Measurements from ENCODE around the gene NELFA.
"Not testable (repeated sequence)": the region's sequence is repeated elsewhere in the genome, so short reads cannot be mapped to it uniquely, and the experiment has no call there.

The NELFA gene

DNA sequence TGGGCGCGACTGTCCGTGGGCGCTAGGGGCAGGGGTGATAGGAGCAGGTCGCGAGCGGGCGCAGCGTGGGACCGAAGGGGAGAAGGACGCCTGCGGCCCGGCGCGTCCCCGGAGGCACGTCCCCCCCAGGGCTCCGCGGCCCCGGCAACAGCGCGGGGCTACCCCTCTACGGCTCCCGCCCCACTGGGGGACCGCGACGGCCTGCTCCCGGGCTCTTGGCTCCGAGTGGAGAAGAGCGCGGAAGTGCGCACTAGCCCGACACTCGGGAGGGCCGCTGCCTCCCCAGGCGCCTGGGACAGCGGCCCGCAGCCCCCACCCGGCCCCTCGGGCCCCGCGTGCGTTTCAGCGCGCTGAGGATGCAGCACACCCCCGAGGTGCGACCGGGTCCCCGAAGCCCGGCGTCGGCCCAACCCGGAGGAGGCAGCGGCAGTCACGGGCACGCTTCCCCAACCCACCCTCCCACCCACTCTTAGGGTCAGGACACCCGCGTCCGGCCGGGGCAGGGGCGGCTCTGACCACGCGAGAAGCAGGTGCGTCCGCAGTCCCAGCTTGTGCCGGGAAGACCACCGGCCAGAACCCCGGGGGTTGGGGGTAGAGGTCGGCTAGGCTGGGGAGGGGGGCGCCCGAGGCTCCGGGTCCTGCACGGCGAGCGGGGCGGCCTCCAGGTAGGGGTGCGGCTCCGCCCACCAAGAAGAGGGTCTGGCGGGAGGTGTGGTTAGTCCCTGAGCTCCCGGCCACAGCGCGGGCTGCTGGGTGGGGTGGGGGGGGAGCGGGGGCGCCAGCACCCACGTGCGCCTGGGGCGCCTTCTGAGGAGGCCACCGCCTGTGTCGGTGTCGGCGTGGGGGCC, 31.8 kb upstream of the NELFA start:
- peak; percentile 7 for DNase-seq (ENCODE audit: low spot score)

DNA sequence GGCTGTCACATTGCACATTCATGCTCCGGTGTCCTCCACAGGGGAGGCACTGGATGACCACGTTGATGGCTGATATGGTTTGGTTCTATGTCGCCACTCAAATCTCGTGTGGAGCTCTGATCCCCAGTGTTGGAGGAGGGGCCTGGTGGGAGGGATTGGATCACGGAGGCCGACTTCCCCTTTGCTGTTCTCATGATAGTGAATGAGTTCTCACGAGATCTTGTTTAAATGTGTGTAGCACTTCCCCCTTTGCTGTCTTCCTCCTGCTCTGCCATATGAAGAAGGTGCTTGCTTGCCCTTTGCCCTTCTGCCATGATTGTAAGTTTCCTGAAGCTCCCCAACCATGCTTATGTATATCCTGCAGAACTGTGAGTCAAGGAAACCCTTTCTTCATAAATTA, 28.1 kb upstream of the NELFA start:
- no peak for DNase-seq (ENCODE audit: low spot score)

DNA sequence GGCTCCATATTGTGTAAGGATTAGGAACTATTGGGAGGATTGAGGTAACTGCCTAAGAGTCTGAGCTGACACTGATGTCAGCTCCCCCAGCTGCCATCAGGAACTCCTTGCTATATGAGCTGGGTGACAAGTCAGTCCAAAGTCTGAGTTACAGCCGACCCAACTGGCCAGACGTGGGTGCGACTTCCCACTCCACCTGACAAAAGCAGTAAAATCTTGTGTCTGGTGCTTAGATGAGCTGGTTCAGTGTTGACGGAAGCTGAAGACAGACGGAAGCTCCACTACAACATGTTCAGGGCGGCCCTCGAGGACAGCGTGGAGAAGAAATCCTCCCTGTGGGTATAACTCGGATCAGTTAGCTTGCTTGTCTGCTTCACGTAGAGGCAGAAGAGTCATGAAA, 27.6 kb upstream of the NELFA start:
- DNase-seq (ENCODE audit: low spot score): no peak

DNA sequence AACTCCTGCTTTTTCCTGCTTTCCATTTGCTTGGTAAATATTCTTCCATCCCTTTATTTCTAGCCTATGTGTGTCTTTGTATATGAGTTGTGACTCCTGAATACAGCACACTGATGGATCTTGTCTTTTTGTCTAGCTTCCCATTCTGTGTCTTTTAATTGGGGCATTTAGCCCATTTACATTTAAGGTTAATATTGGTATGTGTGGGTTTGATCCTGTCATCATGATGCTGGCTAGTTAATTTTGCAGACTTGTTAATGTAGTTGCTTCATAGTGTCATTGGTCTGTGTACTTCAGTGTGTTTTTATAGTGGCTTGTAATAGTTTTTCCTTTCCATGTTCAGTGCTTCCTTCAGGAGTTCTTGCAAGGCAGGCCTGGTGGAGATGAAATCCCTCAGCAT, 22.4 kb upstream of the NELFA start:
- not testable (repeated sequence) for DNase-seq (ENCODE audit: low spot score)

DNA sequence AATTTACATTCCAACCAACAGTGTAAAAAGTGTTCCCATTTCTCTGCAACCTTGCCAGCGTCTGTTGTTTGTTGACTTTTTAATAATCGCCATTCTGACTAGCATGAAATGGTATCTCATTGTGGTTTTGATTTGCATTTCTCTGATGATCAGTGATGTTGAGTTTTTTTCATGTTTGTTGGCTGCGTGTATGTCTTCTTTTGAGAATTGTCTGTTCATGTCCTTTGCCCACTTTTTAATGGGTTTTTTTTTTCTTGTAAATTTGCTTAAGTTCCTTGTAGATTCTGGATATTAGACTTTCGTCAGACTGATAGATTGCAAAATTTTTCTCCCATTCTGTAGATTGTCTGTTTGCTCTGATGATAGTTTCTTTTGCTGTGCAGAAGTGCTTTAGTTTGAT, 18.3 kb upstream of the NELFA start:
- not testable (repeated sequence) for DNase-seq (ENCODE audit: low spot score)

DNA sequence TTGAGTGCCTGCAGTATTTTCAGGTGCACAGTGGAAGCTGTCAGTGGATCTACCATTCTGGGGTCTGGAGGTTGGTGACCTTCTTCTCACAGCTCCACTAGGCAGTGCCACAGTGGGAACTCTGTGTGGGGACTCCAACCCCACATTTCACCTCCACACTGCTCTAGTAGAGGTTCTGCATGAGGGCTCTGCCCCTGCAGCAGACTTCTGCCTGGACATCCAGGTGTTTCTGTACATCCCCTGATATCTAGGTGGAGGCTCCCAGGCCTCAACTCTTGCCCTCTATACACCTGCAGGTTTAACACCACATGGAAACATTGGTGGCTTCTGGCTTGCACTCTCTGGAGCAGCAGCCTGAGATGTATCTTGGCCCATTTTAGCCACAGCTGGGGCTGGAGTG, 17.0 kb upstream of the NELFA start:
- DNase-seq (ENCODE audit: low spot score): no peak

DNA sequence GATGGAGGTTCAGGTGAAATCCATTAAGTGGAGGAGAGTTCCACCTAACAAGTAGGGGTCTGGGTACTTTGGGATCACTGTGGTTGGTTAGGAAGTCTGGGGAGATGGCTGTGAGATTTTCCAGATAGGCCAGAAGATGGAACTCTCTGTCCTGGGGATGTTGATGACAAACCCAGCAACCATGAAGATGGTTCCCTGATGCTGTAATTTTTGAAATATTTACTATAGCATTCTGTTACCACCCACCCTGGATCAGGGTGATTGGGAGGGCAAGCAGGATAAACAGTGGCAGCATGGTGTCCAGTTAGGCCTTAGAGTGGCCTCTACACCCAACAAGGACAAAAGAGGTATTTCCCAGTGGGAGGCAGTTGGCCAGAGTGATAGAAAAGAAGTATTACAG, 15.9 kb upstream of the NELFA start:
- DNase-seq (ENCODE audit: low spot score): no peak

DNA sequence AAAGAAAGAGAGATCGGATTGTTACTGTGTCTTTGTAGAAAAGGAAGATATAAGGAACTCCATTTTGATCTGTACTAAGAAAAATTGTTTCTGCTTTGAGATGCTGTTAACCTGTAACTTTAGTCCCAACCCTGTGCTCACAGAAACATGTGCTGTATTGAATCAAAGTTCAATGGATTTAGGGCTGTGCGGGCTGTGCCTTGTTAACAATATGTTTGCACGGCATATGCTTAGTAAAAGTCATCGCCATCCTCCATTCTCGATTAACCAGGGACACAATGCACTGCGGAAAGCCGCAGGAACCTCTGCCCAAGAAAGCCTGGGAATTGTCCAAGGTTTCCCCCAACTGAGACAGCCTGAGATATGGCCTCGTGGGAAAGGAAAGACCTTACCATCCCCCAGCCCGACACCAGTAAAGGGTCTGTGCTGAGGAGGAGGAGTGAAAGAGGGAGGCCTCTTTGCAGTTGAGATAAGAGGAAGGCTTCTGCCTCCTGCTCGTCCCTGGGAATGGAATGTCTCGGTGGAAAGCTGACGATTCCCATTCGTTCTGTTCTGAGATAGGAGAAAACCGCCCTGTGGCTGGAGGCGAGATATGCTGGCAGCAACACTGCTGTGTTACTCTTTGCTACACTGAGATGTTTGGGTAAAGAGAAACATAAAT, 12.7 kb upstream of the NELFA start:
- not testable (repeated sequence) for DNase-seq (ENCODE audit: low spot score)

DNA sequence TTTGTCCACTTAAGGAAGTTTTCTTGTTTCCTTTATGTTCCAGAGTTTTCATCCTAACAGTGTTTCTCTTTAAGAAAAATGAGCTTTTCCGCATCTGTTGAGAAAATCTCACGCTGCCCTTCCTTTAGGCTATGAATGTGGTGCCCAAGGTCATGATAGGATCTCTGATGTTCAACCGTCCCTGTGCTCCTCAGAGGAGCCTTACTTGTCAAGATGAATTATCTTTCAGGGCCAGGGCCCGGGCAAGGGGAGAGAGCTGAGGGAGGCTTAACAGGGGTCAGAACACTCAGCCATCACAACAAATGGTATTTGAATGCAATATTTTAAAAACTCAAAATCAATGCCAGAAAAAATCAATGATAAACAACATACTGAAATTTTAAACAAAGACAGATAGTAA, 6.2 kb upstream of the NELFA start:
- no peak for DNase-seq (ENCODE audit: low spot score)

DNA sequence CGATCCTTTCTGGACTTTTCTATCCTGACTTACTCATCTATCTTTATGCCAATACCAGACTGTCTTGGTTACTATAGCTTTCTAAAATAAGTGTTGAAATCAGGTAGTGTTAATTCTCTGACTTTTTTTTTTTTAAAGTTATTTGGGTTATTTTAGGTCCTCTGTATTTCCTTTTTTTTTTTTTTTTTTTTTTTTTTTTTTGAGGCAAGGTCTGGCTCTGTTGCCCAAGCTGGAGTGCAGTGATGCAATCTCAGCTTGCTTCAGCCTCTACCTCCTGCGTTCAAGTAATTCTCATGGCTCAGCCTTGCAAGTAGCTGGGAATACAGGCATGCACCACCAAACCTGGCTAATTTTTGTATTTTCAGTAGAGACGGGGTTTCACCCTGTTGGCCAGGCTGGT, 2.8 kb upstream of the NELFA start:
- DNase-seq (ENCODE audit: low spot score): no peak

DNA sequence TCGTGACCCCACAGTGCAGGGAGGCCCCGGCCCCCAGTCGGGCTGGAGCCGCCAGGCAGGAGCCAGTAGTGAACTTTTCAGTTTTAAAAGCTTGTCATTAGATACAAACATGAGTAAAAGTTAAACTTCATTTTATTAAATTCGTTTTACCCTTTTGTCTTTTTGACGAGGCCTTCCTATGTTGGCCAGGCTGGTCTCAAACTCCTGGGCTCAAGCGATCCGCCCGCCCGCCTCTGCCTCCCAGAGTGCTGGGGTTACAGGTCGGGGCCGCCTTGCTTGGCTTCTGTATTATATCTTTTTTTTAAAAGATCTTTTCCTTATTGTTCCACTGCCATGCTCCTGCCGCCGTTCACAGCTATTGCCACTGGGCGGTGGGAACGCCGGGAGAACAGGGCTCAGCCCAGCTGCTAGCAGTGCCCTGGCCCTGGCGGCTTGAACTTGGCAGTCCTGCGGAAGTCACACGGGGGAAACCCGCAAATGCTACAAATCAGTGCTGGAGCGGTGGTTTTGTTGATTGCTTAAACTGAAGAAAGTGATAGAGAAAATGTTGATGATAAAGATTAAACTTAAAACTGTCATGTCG, 968 bp upstream of the NELFA start:
- DNase-seq (ENCODE audit: low spot score): peak; percentile 75

DNA sequence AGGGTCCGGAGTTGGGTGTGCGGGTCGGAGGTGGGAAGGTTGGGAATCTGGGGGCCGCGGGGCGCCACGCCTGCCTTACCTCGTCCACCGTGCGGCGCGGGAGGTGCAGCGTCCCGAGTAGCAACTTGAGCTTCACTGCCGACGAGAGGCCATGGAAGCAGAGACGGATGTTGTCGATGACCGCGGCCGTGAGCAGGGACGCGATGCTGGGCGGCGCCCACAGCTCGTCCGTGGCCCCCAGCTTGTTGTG, 178 bp downstream of the NELFA start:
- no peak for DNase-seq (ENCODE audit: low spot score)

DNA sequence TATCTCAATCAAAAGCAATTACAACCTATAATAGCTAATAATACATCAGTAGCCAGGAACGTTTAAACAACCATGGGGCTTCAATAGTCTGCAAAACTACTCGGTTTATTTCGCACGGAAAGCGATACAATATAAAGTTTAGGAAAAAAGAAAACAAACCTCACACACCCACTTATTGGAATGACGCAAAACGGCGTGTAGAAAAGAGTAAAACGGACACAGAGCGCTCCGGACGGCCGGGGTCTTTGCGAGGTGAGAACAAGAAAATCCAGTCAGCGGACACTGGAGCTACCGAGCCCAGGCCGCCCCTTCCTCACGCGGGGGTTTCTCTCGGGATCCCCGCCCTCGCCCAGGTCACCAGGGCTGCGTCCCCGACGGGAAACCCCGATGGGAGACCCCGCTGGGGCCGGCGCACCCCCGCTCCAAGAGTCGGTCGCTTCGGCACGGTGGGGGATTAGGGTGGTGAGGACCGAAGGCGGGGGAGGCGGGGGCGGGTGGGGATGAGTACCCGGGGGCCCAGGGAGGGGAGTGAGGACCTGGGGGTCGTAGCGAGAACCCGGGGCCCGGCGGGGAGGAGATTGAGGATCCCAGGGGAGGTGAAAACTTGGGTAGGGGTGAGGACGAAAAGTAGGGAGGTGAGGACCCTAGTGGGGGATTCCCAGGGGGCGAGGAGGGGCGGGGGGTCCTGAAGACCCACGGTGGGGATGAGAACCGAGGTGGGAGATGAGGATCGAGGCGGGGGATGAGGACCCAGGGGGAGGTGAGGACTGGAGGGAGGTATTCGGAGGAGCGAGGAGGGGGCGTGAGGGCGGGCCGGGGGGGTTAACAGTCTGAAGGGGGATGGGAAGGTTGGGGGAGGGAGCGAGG, 737 bp downstream of the NELFA start:
- DNase-seq (ENCODE audit: low spot score): no peak

DNA sequence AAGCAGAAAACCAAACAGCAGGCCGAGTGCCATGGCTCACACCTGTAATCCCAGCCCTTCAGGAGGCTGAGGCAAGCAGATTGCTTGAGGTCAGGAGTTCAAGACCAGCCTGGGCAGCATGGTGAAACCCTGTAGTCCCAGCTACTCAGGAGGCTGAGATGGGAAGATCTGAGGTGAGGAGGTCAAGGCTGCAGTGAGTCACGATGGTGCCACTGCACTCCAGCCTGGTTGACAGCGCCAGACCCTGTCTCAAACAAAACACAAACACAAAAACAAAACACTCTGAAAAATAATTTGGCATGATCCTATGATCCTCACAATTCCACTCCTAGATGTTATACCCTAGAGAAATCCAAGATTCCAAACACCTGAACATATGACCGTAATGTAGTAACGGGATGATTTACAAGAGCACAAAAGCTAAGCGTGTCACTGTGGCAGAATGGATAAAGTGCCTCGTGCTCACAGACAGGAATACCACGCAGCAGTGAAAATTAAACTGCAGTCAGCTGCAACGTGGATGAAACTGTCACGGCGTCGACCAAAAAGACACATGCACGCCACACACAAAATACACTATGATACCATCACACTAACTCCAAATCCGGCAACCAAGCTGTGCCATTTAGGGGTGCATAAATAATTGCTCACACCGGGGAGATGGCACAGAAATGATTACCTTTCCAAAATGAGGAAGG, 1.7 kb downstream of the NELFA start:
- DNase-seq (ENCODE audit: low spot score): no peak

DNA sequence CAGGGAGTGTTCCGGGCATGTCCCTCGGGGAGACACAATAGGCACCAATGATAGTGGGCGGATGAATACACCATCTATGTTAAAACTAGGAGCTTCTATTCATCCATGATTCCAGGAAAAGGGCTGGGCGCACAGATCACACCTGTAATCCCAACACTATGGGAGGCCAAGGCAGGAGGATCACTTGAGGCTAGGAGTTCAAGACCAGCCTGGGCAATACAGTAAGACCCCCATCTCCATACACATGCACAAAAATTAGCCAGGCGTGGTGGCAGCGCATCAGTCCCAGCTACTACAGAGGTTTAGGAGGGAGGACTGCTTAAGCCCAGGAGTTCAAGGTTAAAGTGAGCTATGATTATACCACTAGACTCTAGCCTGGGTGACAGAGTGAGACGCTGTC, 2.4 kb downstream of the NELFA start:
- no peak for DNase-seq (ENCODE audit: low spot score)

DNA sequence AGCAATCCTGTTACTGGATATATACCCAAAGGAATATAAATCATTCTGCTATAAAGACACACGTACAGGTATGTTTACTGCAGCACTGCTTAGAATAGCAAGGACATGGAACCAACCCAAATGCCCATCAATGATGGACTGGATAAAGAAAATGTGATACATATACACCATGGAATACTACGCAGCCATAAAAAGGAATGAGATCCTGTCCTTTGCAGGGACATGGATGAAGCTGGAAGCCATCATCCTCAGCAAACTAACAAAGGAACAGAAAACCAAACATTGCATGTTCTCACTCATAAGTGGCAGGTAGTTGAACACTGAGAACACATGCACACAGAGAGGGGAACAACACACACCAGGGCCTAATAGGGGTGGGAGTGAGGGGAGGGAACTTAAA, 5.4 kb downstream of the NELFA start:
- DNase-seq (ENCODE audit: low spot score): not testable (repeated sequence)

DNA sequence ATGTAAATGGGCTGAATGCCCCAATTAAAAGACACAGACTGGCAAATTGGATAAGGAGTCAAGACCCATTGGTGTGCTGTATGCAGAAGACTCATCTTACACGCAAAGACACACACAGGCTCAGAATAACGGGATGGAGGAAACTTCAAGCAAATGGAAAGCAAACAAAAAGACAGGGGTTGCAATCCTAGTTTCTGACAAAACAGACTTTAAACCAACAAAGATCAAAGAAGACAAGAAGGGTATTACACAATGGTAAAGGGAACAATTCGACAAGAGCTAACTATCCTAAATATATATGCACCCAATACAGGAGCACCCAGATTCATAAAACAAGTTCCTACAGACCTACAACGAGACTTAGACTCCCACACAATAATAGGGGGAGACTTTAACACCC, 9.5 kb downstream of the NELFA start:
- DNase-seq (ENCODE audit: low spot score): not testable (repeated sequence)

DNA sequence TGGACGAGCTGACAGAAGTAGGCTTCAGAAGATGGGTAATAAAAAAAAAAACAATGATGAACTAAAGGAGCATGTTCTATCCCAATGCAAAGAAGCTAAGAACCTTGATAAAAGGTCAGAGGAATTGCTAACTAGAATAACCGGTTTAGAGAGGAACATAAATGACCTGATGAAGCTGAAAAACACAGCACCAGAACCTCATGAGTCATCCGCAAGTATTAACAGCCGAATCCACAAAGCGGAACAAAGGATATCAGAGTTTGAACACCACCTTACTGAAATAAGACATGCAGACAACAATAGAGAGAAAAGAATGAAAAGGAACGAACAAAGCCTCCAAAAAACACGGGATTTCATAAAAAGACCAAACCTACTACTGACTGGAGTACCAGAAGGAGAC, 10.5 kb downstream of the NELFA start:
- DNase-seq (ENCODE audit: low spot score): no peak

DNA sequence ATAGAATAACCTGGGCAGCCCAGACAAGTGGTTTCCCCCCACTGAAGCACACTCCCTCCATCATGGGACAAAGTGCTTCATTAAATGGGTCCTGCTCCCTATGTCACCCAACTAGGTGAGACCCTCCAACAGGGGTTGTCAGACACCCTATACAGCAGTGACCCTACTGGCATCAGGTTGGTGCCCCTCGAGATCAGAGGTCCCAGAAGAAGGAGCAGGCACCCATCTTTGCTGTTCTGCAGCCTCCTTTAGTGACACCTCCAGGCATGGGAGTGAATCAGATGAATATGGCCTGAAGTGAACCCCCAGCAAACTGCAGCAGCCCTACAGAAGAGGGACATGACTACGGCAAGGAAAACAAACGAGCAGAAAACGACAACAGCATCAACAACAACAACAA, 11.1 kb downstream of the NELFA start:
- no peak for DNase-seq (ENCODE audit: low spot score)

DNA sequence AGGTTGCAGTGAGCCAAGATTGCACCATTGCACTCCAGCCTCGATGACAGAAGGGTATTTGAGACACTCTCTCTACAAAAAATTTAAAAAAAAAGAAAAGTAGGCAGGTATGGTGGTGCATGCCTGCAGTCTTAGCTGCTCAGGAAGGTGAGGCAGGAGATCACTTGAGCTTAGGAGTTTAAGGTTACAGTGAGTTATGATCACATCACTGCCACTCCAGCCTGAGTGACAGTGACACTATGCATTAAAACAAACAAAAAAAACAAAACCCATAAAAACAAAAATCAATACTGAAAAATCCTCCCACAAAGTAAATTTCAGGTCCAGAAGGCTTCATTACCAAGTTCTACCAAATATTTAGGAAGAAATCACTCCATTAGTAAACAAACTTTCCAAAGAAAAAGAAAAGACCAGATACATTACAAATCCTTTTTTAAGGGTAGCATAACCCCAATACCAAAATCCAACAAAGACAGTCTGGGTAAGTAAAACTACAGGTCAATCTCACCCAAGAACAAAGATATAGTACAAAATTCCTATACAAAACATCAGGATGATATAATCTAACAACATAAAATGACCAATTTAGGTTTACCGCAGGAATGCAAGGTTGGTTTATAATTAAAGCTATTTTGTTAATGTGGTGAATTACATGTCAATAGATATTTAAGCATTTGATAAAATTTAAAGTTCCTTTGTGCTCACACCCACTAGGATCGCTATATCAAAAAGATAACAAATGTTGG, 11.7 kb downstream of the NELFA start:
- no peak for DNase-seq (ENCODE audit: low spot score)

DNA sequence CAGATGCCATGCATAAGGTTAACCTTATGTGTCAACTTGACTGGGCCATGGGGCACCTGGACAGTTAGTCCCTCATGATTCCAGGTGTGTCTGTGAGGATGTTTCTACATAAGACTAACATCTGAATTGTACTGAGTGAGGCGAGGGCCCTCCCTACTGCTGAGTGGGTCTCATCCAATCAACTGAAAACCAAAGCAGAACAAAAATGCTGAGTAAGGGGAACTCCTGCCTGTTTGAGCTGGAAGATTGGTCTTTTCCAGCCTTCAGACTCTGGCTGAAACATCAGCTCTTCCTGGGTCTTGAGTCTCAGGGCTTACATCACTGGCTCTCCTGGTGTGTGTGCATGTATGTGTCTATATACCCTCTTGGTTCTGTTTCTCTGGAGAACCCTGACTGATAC, 13.8 kb downstream of the NELFA start:
- DNase-seq (ENCODE audit: low spot score): no peak
